Ectodermal cell (in vitro differentiated cells): ENCODE data around the gene ZSWIM6.
A peak's percentile ranks its signal among the peaks of the same experiment; 100 is the strongest.

Experiments
- H3K27ac ChIP-seq: 2 replicates; pipeline ENCODE4 v1.7.0; 2013; ENCODE audit warnings: mild to moderate bottlenecking, low read depth, low read length; ENCODE audit not compliant: insufficient read depth, poor library complexity, severe bottlenecking
- H3K27me3 ChIP-seq: 2 replicates; pipeline ENCODE4 v1.7.0; 2013; ENCODE audit warnings: mild to moderate bottlenecking, low read length; ENCODE audit not compliant: insufficient read depth, control insufficient read depth, poor library complexity, severe bottlenecking
- H3K36me3 ChIP-seq: one replicate; pipeline ENCODE4 v1.7.0; 2013; ENCODE audit warnings: low read length; ENCODE audit not compliant: control insufficient read depth, insufficient read depth
- H3K4me1 ChIP-seq: one replicate; pipeline ENCODE4 v1.7.0; 2013; ENCODE audit warnings: low read length; ENCODE audit not compliant: control insufficient read depth, insufficient read depth
- H3K4me3 ChIP-seq: 2 replicates; pipeline ENCODE4 v1.7.0; 2013; ENCODE audit warnings: low read depth, low read length, control low read depth; ENCODE audit not compliant: insufficient read depth
- H3K9me3 ChIP-seq: 2 replicates; pipeline ENCODE4 v1.7.0; 2013; ENCODE audit warnings: mild to moderate bottlenecking, low read length, moderate library complexity; ENCODE audit not compliant: control insufficient read depth
- WGBS, 2 experiments: methylation state at CpG; one replicate each; pipeline ENCODE4 v1.1.7; 2013; ENCODE audit warnings: missing lambda C conversion rate in 2 of 2; 5-methylcytosine and 5-hydroxymethylcytosine counted together

ZSWIM6 gene

GRCh38 chr5:61431923-61432620, 100.0 kb downstream of the ZSWIM6 start:
- Histone ChIP-seq H3K27ac (peak overlapping the region; percentile 31), H3K4me1 (peaks cover 7% of the 10 kb centered on the region)
- WGBS, 2 experiments = 83 to 86% methylated on average over 6 of the region's 6 CpGs

GRCh38 chr5:61435368-61435767, 103.3 kb downstream of the ZSWIM6 start:
- Histone ChIP-seq H3K27me3 (no peaks in the 10 kb centered on the region), H3K9me3 (no peaks in the 10 kb centered on the region), H3K4me1 (peaks cover 7% of the 10 kb centered on the region), H3K4me3 (no peak overlapping the region), H3K36me3 (no peaks in the 10 kb centered on the region), H3K27ac (no peak overlapping the region)
- 88 to 97% methylated on average over 1 of the region's 2 CpGs for WGBS, 2 experiments

More at GRCh38 chr5:61431923-61432620, 100.0 kb downstream of the ZSWIM6 start:
- no peaks in the 10 kb centered on the region for H3K9me3 ChIP-seq
- H3K4me3 ChIP-seq = no peak overlapping the region
- H3K36me3 ChIP-seq = no peaks in the 10 kb centered on the region
- H3K27me3 ChIP-seq = no peaks in the 10 kb centered on the region

DNA sequence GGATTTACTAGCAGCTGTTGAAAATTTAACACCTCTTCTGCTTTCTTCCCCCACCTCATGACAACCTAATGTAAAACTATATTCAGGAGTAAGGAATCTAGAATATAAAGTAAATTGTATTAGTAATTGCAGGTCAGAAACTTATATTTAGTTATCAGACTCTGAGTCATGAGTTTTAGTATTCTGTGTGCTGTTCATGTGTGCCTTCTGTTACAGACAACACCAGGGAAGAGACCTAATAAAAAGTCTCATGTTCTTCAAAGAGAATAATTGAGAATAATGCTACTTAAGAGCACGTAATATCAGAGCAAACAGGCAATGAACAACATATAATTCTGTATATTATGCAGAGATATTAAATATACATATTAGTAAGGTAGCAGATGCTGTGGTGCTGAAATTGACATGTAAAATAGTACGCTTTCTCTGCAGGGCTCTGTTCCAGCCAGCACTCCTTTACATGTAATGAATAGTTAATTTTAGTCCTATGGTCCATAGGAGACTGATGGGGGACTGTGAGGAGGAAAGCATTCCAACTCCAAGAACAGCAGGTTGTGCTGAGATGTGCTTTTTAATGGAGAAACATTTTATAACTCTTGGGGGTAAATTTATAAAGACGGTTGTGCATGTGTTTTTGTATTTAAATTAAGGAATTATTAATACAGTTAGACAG, 106.4 kb downstream of the ZSWIM6 start:
- H3K9me3 ChIP-seq = no peaks in the 10 kb centered on the region
- no peak overlapping the region for H3K27ac ChIP-seq
- no peaks in the 10 kb centered on the region for H3K36me3 ChIP-seq
- no peaks in the 10 kb centered on the region for H3K27me3 ChIP-seq
- no peak overlapping the region for H3K4me3 ChIP-seq
- no peaks in the 10 kb centered on the region for H3K4me1 ChIP-seq
- WGBS, 2 experiments = 96 to 100% methylated on average over 2 to 3 of the region's 3 CpGs

DNA sequence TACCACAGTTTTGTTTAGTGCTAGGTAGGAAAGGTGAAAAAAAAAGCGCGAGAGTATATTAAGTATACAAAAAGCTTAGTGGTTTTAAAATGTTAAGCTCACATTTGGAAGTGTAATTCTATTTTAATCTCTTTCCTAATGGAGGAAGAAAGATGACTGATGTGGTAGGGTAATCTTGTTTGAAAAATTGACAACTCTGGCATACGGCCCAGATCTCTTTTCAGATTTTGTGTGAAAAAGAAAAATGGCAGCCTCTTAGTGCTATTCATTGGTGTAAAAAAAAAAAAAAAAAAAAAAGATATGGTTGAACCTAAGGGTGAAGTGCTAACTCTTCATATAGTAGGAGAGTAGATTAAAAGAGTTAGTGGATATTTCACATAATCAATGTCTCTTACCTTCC, 108.0 kb downstream of the ZSWIM6 start:
- 96 to 97% methylated on average over 3 of the region's 3 CpGs for WGBS, 2 experiments
- no peaks in the 10 kb centered on the region for H3K9me3 ChIP-seq
- H3K4me1 ChIP-seq = no peaks in the 10 kb centered on the region
- no peaks in the 10 kb centered on the region for H3K27me3 ChIP-seq
- no peak overlapping the region for H3K27ac ChIP-seq
- H3K36me3 ChIP-seq = no peaks in the 10 kb centered on the region
- H3K4me3 ChIP-seq = no peak overlapping the region

DNA sequence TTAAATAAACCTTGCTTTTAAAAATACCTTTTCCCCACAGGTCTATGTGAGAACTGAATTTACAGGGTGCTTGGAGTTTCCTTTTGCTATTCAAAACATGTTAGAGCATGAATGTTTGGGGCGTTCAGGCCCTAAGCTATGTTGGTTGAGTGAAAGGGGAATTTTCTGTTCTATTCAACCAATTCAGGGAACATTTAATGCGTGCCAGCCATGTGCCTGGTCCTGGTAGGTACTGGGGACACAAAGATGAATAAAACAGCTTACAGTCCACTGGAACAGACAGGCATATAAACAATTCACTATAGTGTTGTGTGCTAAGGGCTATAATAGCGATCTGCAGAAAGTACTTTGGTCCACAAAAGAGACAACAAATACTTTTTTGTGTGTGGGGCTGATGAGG, 108.5 kb downstream of the ZSWIM6 start:
- Histone ChIP-seq H3K9me3 (no peaks in the 10 kb centered on the region), H3K27me3 (no peaks in the 10 kb centered on the region), H3K4me3 (no peak overlapping the region), H3K27ac (no peak overlapping the region), H3K4me1 (no peaks in the 10 kb centered on the region), H3K36me3 (no peaks in the 10 kb centered on the region)
- 68 to 76% methylated on average over 2 to 3 of the region's 3 CpGs for WGBS, 2 experiments

- Histone ChIP-seq H3K9me3 (no peaks in the 10 kb centered on the region), H3K4me3 (no peak overlapping the region)
- 98 to 99% methylated on average over 4 of the region's 4 CpGs for WGBS, 2 experiments
These were observed 109.7 kb downstream of the ZSWIM6 start for GRCh38 chr5:61441742-61442141.

GRCh38 chr5:61447780-61448495, 115.9 kb downstream of the ZSWIM6 start:
- H3K27me3 ChIP-seq = no peaks in the 10 kb centered on the region
- no peak overlapping the region for H3K27ac ChIP-seq
- WGBS, 2 experiments = 100% methylated on average over 2 of the region's 2 CpGs; no CpG with 5 or more reads in 1 of the 2 experiments
- H3K36me3 ChIP-seq = no peaks in the 10 kb centered on the region
- H3K9me3 ChIP-seq = no peaks in the 10 kb centered on the region
- H3K4me3 ChIP-seq = no peak overlapping the region
- H3K4me1 ChIP-seq = no peaks in the 10 kb centered on the region

More at GRCh38 chr5:61441742-61442141, 109.7 kb downstream of the ZSWIM6 start:
- H3K27ac ChIP-seq = no peak overlapping the region
- H3K36me3 ChIP-seq = no peaks in the 10 kb centered on the region
- no peaks in the 10 kb centered on the region for H3K4me1 ChIP-seq
- H3K27me3 ChIP-seq = no peaks in the 10 kb centered on the region

- no peaks in the 10 kb centered on the region for H3K27me3 ChIP-seq
- 93 to 98% methylated on average over 2 of the region's 2 CpGs for WGBS, 2 experiments
- H3K4me1 ChIP-seq = no peaks in the 10 kb centered on the region
- no peak overlapping the region for H3K4me3 ChIP-seq
- no peaks in the 10 kb centered on the region for H3K36me3 ChIP-seq
- no peaks in the 10 kb centered on the region for H3K9me3 ChIP-seq
- no peak overlapping the region for H3K27ac ChIP-seq
These were observed 117.9 kb downstream of the ZSWIM6 start for GRCh38 chr5:61449804-61450492.

- Histone ChIP-seq H3K4me1 (no peaks in the 10 kb centered on the region), H3K4me3 (no peak overlapping the region), H3K27ac (no peak overlapping the region), H3K36me3 (no peaks in the 10 kb centered on the region), H3K27me3 (no peaks in the 10 kb centered on the region), H3K9me3 (no peaks in the 10 kb centered on the region)
- 86 to 97% methylated on average over 1 of the region's 1 CpG for WGBS, 2 experiments
These were observed 118.6 kb downstream of the ZSWIM6 start for GRCh38 chr5:61450493-61451279.
